NCI-H345 (cell line): ENCODE results near the gene OAS3.
"Not testable (repeated sequence)": the region's sequence is repeated elsewhere in the genome, so short reads cannot be mapped to it uniquely, and the experiment has no call there.

Source experiments
- DNase-seq: peaks from one replicate; lab custom pipeline; 2025; lab: John Stamatoyannopoulos, UW

OAS3 gene

DNA sequence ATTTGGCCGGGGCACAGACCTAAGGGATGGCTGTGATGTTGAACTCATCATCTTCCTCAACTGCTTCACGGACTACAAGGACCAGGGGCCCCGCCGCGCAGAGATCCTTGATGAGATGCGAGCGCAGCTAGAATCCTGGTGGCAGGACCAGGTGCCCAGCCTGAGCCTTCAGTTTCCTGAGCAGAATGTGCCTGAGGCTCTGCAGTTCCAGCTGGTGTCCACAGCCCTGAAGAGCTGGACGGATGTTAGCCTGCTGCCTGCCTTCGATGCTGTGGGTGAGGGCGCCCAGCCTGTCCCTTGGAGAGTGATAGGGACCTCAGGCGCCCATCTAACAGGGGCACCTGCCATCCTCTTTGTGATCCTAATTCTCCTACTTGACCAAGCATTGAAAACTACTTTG lies 12.4 kb downstream of the OAS3 start:
- DNase-seq = no peak

DNA sequence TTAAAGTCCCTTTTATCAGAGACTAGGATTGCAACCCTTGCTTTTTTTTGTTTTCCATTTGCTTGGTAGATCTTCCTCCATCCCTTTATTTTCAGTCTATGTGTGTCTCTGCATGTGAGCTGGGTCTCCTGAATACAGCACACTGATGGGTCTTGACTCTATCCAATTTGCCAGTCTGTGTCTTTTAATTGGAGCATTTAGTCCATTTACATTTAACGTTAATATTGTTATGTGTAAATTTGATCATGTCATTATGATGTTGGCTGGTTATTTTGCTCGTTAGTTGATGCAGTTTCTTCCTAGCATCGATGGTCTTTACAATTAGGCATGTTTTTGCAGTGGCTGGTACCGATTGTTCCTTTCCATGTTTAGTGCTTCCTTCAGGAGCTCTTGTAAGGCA lies 18.9 kb downstream of the OAS3 start:
- not testable (repeated sequence) for DNase-seq

- no peak for DNase-seq
Measured at GRCh38 chr12:112961074-112961473, 22.8 kb downstream of the OAS3 start.

- DNase-seq = no peak
Measured at GRCh38 chr12:112961536-112961935, 23.3 kb downstream of the OAS3 start.

- no peak for DNase-seq
Measured at GRCh38 chr12:112962561-112962960, 24.3 kb downstream of the OAS3 start.

DNA sequence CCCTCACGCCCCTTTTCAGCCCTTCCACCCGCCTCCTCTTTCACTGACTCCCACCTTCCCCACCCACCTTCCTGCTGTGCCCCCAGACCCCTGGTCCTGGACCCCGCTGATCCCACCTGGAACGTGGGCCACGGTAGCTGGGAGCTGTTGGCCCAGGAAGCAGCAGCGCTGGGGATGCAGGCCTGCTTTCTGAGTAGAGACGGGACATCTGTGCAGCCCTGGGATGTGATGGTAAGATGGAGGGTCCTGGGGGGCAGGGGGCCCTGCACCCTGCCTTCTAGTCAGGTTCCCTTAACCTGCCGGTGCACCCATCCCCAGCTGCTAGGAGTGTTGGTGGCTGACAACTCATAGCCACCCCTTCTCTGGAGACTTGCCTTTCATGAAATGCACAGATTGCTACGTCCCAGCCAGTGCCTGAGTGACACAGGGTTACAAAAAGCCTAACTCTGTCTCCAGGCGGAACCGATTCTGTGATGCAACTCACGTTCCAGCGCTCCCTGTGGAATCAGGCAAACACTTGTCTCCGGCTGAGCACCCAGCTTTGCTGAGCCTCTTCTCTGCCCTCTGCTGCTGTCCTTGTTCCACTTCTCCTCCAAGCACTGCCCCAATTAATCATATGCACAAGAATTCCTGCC lies 25.1 kb downstream of the OAS3 start:
- DNase-seq = no peak

DNA sequence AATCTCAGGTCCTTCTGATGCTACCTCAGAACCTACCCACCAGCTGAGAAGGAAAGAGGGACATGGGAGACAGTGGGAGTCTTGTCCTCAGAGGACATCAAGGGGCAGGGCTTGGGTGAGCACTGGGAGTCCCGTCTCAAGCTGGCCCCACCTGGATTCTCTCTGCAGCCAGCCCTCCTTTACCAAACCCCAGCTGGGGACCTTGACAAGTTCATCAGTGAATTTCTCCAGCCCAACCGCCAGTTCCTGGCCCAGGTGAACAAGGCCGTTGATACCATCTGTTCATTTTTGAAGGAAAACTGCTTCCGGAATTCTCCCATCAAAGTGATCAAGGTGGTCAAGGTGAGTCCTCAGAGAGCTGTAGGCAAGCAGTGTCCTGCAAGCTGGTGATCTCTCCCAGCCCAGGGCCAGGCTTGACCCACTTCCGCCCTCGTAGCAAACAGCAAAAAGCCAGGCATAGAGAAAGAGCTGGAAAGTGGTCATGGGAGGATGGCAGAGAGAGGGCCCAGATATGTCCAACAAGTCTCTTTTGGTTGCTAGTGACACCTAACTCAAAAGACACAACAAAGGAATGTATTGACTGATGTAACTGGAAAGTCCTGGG lies 25.9 kb downstream of the OAS3 start:
- DNase-seq = no peak

- no peak for DNase-seq
Measured at GRCh38 chr12:112964915-112965314, 26.6 kb downstream of the OAS3 start.

DNA sequence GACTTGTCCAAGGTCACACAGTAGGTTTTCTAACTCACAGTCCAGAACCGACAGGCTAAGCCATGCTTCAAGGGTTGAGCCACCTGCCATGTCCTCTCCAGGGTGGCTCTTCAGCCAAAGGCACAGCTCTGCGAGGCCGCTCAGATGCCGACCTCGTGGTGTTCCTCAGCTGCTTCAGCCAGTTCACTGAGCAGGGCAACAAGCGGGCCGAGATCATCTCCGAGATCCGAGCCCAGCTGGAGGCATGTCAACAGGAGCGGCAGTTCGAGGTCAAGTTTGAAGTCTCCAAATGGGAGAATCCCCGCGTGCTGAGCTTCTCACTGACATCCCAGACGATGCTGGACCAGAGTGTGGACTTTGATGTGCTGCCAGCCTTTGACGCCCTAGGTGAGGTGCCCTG lies 27.4 kb downstream of the OAS3 start:
- DNase-seq = no peak

- no peak for DNase-seq
Measured at GRCh38 chr12:112967306-112967705, 29.0 kb downstream of the OAS3 start.

- no peak for DNase-seq
Measured at GRCh38 chr12:112967858-112968257, 29.6 kb downstream of the OAS3 start.

- no peak for DNase-seq
Measured at GRCh38 chr12:112969547-112970306, 31.5 kb downstream of the OAS3 start.

- no peak for DNase-seq
Measured at GRCh38 chr12:112970391-112970790, 32.1 kb downstream of the OAS3 start.

DNA sequence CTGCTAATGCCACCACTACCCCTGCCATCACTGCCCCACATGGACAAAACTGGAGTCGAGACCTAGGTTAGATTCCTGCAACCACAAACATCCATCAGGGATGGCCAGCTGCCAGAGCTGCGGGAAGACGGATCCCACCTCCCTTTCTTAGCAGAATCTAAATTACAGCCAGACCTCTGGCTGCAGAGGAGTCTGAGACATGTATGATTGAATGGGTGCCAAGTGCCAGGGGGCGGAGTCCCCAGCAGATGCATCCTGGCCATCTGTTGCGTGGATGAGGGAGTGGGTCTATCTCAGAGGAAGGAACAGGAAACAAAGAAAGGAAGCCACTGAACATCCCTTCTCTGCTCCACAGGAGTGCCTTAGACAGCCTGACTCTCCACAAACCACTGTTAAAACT lies 33.0 kb downstream of the OAS3 start:
- DNase-seq = no peak

DNA sequence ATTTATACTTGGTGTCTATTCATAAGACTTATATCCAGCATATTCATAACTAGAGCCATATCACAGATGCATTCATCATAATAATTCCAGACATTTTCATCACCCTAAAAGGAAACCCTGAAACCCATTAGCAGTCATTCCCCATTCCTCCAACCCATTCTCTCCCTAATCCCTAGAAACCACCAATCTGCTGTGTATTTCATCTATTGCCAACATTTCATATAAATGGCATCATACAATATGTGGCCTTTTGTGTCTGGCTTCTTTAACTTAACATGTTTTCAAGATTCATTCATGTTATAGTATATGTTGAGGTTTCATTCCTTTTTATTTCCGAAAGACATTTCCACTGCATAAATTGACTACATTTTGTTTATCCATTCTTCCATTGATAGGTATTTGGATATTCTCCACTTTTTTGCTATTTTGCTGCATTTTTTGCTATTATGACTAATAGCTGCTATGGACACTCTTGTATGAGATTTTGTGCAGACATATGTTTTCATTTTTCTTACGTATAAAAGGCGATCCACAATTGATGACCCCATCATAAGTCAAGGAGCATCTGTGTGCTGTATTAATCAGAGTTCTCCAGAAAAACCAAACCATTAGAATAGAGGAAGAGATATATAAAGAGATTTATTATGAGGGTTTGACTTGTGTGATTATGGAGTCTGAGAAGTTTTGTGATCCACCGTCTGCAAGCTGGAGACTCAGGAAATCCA lies 34.9 kb downstream of the OAS3 start:
- no peak for DNase-seq

- no peak for DNase-seq
Measured at GRCh38 chr12:112973818-112974231, 35.6 kb downstream of the OAS3 start.

- no peak for DNase-seq
Measured at GRCh38 chr12:112974904-112975303, 36.6 kb downstream of the OAS3 start.

DNA sequence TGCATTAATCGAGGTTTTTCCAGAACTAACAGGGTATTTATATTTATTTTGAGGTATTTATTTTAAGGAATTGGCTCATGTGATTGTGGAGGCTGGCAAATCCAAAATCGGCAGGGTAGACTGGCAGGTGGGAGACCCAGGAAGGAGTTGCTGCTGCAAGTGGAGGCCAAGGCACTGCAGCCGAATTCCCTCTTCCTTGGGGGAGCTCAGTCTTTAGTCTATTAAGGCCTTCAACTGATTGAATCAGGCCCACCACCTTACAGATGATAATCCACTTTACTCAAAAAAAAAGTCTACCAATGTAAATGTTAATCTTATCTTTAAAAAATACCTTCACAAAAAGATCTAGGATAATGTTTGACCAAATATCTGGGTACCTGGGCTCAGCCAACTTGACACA lies 38.9 kb downstream of the OAS3 start:
- no peak for DNase-seq

- no peak for DNase-seq
Measured at GRCh38 chr12:112977641-112978040, 39.4 kb downstream of the OAS3 start.

- no peak for DNase-seq
Measured at GRCh38 chr12:112978163-112979040, 40.1 kb downstream of the OAS3 start, which contains the start of gene OAS2. Gene OAS2 (plus strand): TSS chr12:112978519. CDS start chr12:112978609, 90 bp downstream.

GRCh38 chr12:112979041-112979680 lies 40.9 kb downstream of the OAS3 start:
- DNase-seq = no peak
